Measurements from ENCODE around the gene PITPNB.

GRCh38 chr22:27878541-27878940 lies 40.5 kb downstream of the PITPNB start:
- TF ChIP-seq CTCF (IDR thresholded peaks at IDR 0.05; ENCODE audit: low read depth, low read length) (no peak), EZH2phosphoT487 (IDR thresholded peaks at IDR 0.05; ENCODE audit: low read depth) (no peak)

Data from OCI-LY3 (cell line).